Hair follicle dermal papilla cell (primary cell): ENCODE results near the gene TMED4. TPM values are rescaled to one million over a fixed set of nuclear protein-coding genes. Genes with fewer than 3 reads are reported as not detected.

Source experiments
- total RNA-seq: library from RNA; depleted of rRNA; stranded (reverse); fragments of >200 nt; gene quantifications from 2 replicates; pipeline ENCODE4 v1.2.3, GENCODE V29; 2012

TMED4 gene
- 75.9 and 89.1 TPM in 2 replicates for total RNA-seq

GRCh38 chr7:44581879-44582603 is at the start of gene TMED4:
Gene TMED4 (minus strand): TSS chr7:44582231. CDS start chr7:44582206, 25 bp downstream.

GRCh38 chr7:44606341-44607140 is 24.5 kb upstream of the TMED4 start, which contains the start of gene OGDH:
Gene OGDH (plus strand): TSS chr7:44606627. CDS start chr7:44624344, 17,717 bp downstream.

GRCh38 chr7:44573464-44574286 is 8.4 kb downstream of the TMED4 start, which contains the start of gene DDX56:
Gene DDX56 (minus strand): TSS chr7:44573908. CDS start chr7:44573895, 13 bp downstream.

GRCh38 chr7:44541028-44541869 is 40.8 kb downstream of the TMED4 start, which contains the start of gene NPC1L1:
Gene NPC1L1 (minus strand): TSS chr7:44541330. CDS start chr7:44541259, 71 bp downstream.

Other genes with a start within 250 kb of the TMED4 start
- 65.1 and 68.0 TPM in 2 replicates for gene NUDCD3, start 91.6 kb downstream of the TMED4 start, total RNA-seq
- gene NPC1L1, start 40.9 kb downstream of the TMED4 start, total RNA-seq = not detected in 2 replicates
- gene DDX56, start 8.3 kb downstream of the TMED4 start, total RNA-seq = 44.4 and 54.2 TPM in 2 replicates
- 142 and 145 TPM in 2 replicates for gene OGDH, start 24.4 kb upstream of the TMED4 start, total RNA-seq
- gene ZMIZ2, start 166.6 kb upstream of the TMED4 start, total RNA-seq = 16.5 and 24.3 TPM in 2 replicates
- gene PPIA, start 214.4 kb upstream of the TMED4 start, total RNA-seq = 1,287 and 2,165 TPM in 2 replicates